ENCODE data around the gene NXN. TPM values are rescaled to one million over a fixed set of nuclear protein-coding genes. Genes with fewer than 3 reads are reported as not detected.

NXN gene
- polyA plus RNA-seq, 1 donor from 2014 or later, result 14.8 TPM

- H2AFZ ChIP-seq (ENCODE audit: low read depth, low read length), result no peak overlapping the region
- H3K4me2 ChIP-seq (ENCODE audit: low read length), result no peak overlapping the region
- H3K27ac ChIP-seq (ENCODE audit: low read length), result no peak overlapping the region
- no peaks in the 10 kb centered on the region for H3K9me2 ChIP-seq (ENCODE audit: insufficient read depth, low read length)
- no peaks in the 10 kb centered on the region for H3K27me3 ChIP-seq (ENCODE audit: insufficient read depth, low read depth, low read length)
- TF ChIP-seq SMC3 (conservative IDR thresholded peaks at IDR 0.05; ENCODE audit: poor library complexity), result no peak
- no peak for TF ChIP-seq POLR2AphosphoS5 (IDR thresholded peaks at IDR 0.05)
- no peak for TF ChIP-seq CTCF (IDR thresholded peaks at IDR 0.05; ENCODE audit: poor library complexity, severe bottlenecking)
- TF ChIP-seq TAF1 (IDR thresholded peaks at IDR 0.05; ENCODE audit: low read depth), result no peak
- no peak for TF ChIP-seq MXI1 (conservative IDR thresholded peaks at IDR 0.05; ENCODE audit: poor library complexity, severe bottlenecking)
- no peak for TF ChIP-seq REST (IDR thresholded peaks at IDR 0.05; ENCODE audit: borderline replicate concordance)
- no peaks in the 10 kb centered on the region for H3K9me3 ChIP-seq (ENCODE audit: low read length)
- H3K79me2 ChIP-seq (replicated peaks; ENCODE audit: insufficient read depth, low read length), result no peaks in the 10 kb centered on the region
- H3K4me3 ChIP-seq (ENCODE audit: low read length), result no peak overlapping the region
- no peaks in the 10 kb centered on the region for H3F3A ChIP-seq (ENCODE audit: insufficient read depth, low read length, poor library complexity, severe bottlenecking)
- no peaks in the 10 kb centered on the region for H3K36me3 ChIP-seq (ENCODE audit: insufficient read depth, low read length)
- H4K20me1 ChIP-seq (ENCODE audit: insufficient read depth), result no peaks in the 10 kb centered on the region
- H3K9ac ChIP-seq (ENCODE audit: low read length), result no peak overlapping the region
These were observed 24.0 kb upstream of the NXN start for GRCh38 chr17:1003633-1003971.

GRCh38 chr17:1002771-1003555 lies 23.4 kb upstream of the NXN start:
- no peaks in the 10 kb centered on the region for H3K27me3 ChIP-seq (ENCODE audit: insufficient read depth, low read depth, low read length)
- H3K4me3 ChIP-seq (ENCODE audit: low read length), result no peak overlapping the region
- H3K9ac ChIP-seq (ENCODE audit: low read length), result no peak overlapping the region
- H3K36me3 ChIP-seq (ENCODE audit: insufficient read depth, low read length), result no peaks in the 10 kb centered on the region
- no peak overlapping the region for H3K27ac ChIP-seq (ENCODE audit: low read length)
- peaks cover 3% of the 10 kb centered on the region for H3K79me2 ChIP-seq (replicated peaks; ENCODE audit: insufficient read depth, low read length)
- no peaks in the 10 kb centered on the region for H3K9me3 ChIP-seq (ENCODE audit: low read length)
- TF ChIP-seq EP300 (conservative IDR thresholded peaks at IDR 0.05; ENCODE audit: poor library complexity, severe bottlenecking) (no peak), TAF1 (IDR thresholded peaks at IDR 0.05; ENCODE audit: low read depth) (no peak), MXI1 (conservative IDR thresholded peaks at IDR 0.05; ENCODE audit: poor library complexity, severe bottlenecking) (no peak), RAD21 (conservative IDR thresholded peaks at IDR 0.05) (no peak), REST (IDR thresholded peaks at IDR 0.05; ENCODE audit: borderline replicate concordance) (no peak), EZH2 (IDR thresholded peaks at IDR 0.05; ENCODE audit: borderline replicate concordance, insufficient read depth, low read length, poor library complexity, severe bottlenecking) (no peak)
- H3K9me2 ChIP-seq (ENCODE audit: insufficient read depth, low read length), result no peaks in the 10 kb centered on the region
- H3F3A ChIP-seq (ENCODE audit: insufficient read depth, low read length, poor library complexity, severe bottlenecking), result no peaks in the 10 kb centered on the region
- no peaks in the 10 kb centered on the region for H4K20me1 ChIP-seq (ENCODE audit: insufficient read depth)
- no peak overlapping the region for H2AFZ ChIP-seq (ENCODE audit: low read depth, low read length)
- H3K4me2 ChIP-seq (ENCODE audit: low read length), result no peak overlapping the region
